Large intestine (tissue), 3 donors: ENCODE data around the gene PRSS53. TPM values are rescaled to one million over a fixed set of nuclear protein-coding genes. Genes with fewer than 3 reads are reported as not detected.
A peak's percentile ranks its signal among the peaks of the same experiment; 100 is the strongest.

Experiments
- DNase-seq, 2 donors: peaks; one replicate each; pipeline versions ENCODE4 v3.0.0 to v3.0.0-alpha.2; 2013
- H3K27ac ChIP-seq: one replicate; pipeline ENCODE4 v1.5.1; 2013; ENCODE audit warnings: low read length
- H3K27me3 ChIP-seq: 2 replicates; pipeline ENCODE4 v1.6.1; 2013; ENCODE audit warnings: low read length; ENCODE audit not compliant: control insufficient read depth, insufficient read depth
- H3K36me3 ChIP-seq: 2 replicates; pipeline ENCODE4 v1.6.1; 2013; ENCODE audit warnings: low read length; ENCODE audit not compliant: control insufficient read depth, insufficient read depth
- H3K4me1 ChIP-seq: one replicate; pipeline ENCODE4 v1.6.1; 2013; ENCODE audit warnings: low read length; ENCODE audit not compliant: control insufficient read depth, insufficient read depth
- H3K4me3 ChIP-seq: one replicate; pipeline ENCODE4 v1.5.1; 2013; ENCODE audit warnings: low read length
- H3K9me3 ChIP-seq: one replicate; pipeline ENCODE4 v1.6.1; 2013; ENCODE audit warnings: mild to moderate bottlenecking, low read depth, low read length, moderate library complexity; ENCODE audit not compliant: control insufficient read depth
- WGBS: methylation state at CpG from one replicate; pipeline ENCODE4 v1.1.5; 2013; ENCODE audit warnings: low lambda C conversion rate; ENCODE audit not compliant: insufficient coverage; 5-methylcytosine and 5-hydroxymethylcytosine counted together
- polyA plus RNA-seq: library from polyadenylated mRNA; unstranded; fragments of 120-200 nt; gene quantifications from one replicate; pipeline ENCODE4 v1.2.1, GENCODE V29; 2013

Gene PRSS53
- polyA plus RNA-seq, 1 donor = 1.8 TPM

GRCh38 chr16:31131841-31132271 lies 43.1 kb upstream of the PRSS53 start:
- Histone ChIP-seq H3K27me3 (no peaks in the 10 kb centered on the region), H3K4me1 (peaks cover 78% of the 10 kb centered on the region), H3K4me3 (no peak overlapping the region), H3K9me3 (no peaks in the 10 kb centered on the region), H3K36me3 (peaks cover 65% of the 10 kb centered on the region), H3K27ac (peak overlapping the region; percentile 97)
- DNase-seq = peak; percentile 93 to 97
- no CpG with 5 or more reads among the region's 5 CpGs for WGBS

GRCh38 chr16:31131416-31131815 lies 42.7 kb upstream of the PRSS53 start:
- H3K9me3 ChIP-seq = no peaks in the 10 kb centered on the region
- WGBS = no CpG with 5 or more reads among the region's 11 CpGs
- peaks cover 67% of the 10 kb centered on the region for H3K36me3 ChIP-seq
- DNase-seq = no peak
- H3K4me1 ChIP-seq = peaks cover 75% of the 10 kb centered on the region
- H3K4me3 ChIP-seq = peak overlapping the region; percentile 17
- peak overlapping the region; percentile 97 for H3K27ac ChIP-seq
- no peaks in the 10 kb centered on the region for H3K27me3 ChIP-seq

- Histone ChIP-seq H3K36me3 (peaks cover 72% of the 10 kb centered on the region), H3K9me3 (no peaks in the 10 kb centered on the region), H3K4me1 (peaks cover 70% of the 10 kb centered on the region), H3K27ac (peak overlapping the region; percentile 97), H3K4me3 (peak overlapping the region; percentile 17), H3K27me3 (no peaks in the 10 kb centered on the region)
- DNase-seq = peak; percentile 90 to 94
- no CpG with 5 or more reads among the region's 6 CpGs for WGBS
Observed at GRCh38 chr16:31130899-31131298, 42.2 kb upstream of the PRSS53 start.

- H3K4me1 ChIP-seq = peaks cover 67% of the 10 kb centered on the region
- H3K36me3 ChIP-seq = peaks cover 72% of the 10 kb centered on the region
- no peaks in the 10 kb centered on the region for H3K9me3 ChIP-seq
- peak overlapping the region; percentile 97 for H3K27ac ChIP-seq
- H3K27me3 ChIP-seq = no peaks in the 10 kb centered on the region
- DNase-seq = no peak
- no peak overlapping the region for H3K4me3 ChIP-seq
- WGBS = no CpG with 5 or more reads among the region's 10 CpGs
Observed at GRCh38 chr16:31130336-31130891, 41.7 kb upstream of the PRSS53 start.

- no peak overlapping the region for H3K4me3 ChIP-seq
- H3K27ac ChIP-seq = peak overlapping the region; percentile 97
- no peaks in the 10 kb centered on the region for H3K27me3 ChIP-seq
- peaks cover 76% of the 10 kb centered on the region for H3K36me3 ChIP-seq
- H3K4me1 ChIP-seq = peaks cover 67% of the 10 kb centered on the region
- no peaks in the 10 kb centered on the region for H3K9me3 ChIP-seq
- no CpG with 5 or more reads among the region's 29 CpGs for WGBS
- DNase-seq = peak in 1 of 2 donors; percentile 42
Observed at GRCh38 chr16:31129568-31130335, 41.0 kb upstream of the PRSS53 start.

- no peaks in the 10 kb centered on the region for H3K9me3 ChIP-seq
- peaks cover 65% of the 10 kb centered on the region for H3K4me1 ChIP-seq
- no peak overlapping the region for H3K4me3 ChIP-seq
- peak overlapping the region; percentile 97 for H3K27ac ChIP-seq
- DNase-seq = peak in 1 of 2 donors; percentile 83
- peaks cover 79% of the 10 kb centered on the region for H3K36me3 ChIP-seq
- WGBS = no CpG with 5 or more reads among the region's 14 CpGs
- H3K27me3 ChIP-seq = no peaks in the 10 kb centered on the region
Observed at GRCh38 chr16:31128711-31129567, 40.2 kb upstream of the PRSS53 start.

GRCh38 chr16:31127182-31127581 lies 38.4 kb upstream of the PRSS53 start:
- DNase-seq = no peak
- H3K27me3 ChIP-seq = no peaks in the 10 kb centered on the region
- H3K4me1 ChIP-seq = peaks cover 49% of the 10 kb centered on the region
- no peak overlapping the region for H3K4me3 ChIP-seq
- no peak overlapping the region for H3K27ac ChIP-seq
- H3K9me3 ChIP-seq = no peaks in the 10 kb centered on the region
- peaks cover 66% of the 10 kb centered on the region for H3K36me3 ChIP-seq
- WGBS = no CpG with 5 or more reads among the region's 13 CpGs

GRCh38 chr16:31125844-31126243 lies 37.1 kb upstream of the PRSS53 start:
- H3K36me3 ChIP-seq = peaks cover 62% of the 10 kb centered on the region
- DNase-seq = no peak
- H3K4me1 ChIP-seq = peaks cover 37% of the 10 kb centered on the region
- no peak overlapping the region for H3K27ac ChIP-seq
- no peaks in the 10 kb centered on the region for H3K9me3 ChIP-seq
- no peaks in the 10 kb centered on the region for H3K27me3 ChIP-seq
- no peak overlapping the region for H3K4me3 ChIP-seq
- no CpG with 5 or more reads among the region's 3 CpGs for WGBS

- DNase-seq = no peak
- Histone ChIP-seq H3K4me1 (peaks cover 7% of the 10 kb centered on the region), H3K27me3 (no peaks in the 10 kb centered on the region), H3K9me3 (no peaks in the 10 kb centered on the region), H3K36me3 (peaks cover 40% of the 10 kb centered on the region), H3K4me3 (no peak overlapping the region), H3K27ac (no peak overlapping the region)
- no CpG with 5 or more reads among the region's 16 CpGs for WGBS
Observed at GRCh38 chr16:31120129-31120528, 31.4 kb upstream of the PRSS53 start.
